OCI-LY3 (cell line): Measurements from ENCODE around the gene SLC26A6.

Experiments
- H2AFZ ChIP-seq: fragments of 200-600, 300-600 bp; shearing (Covaris generic); 2 replicates; pipeline ENCODE4 v1.6.0; 2014; ENCODE audit warnings: antibody characterized with exemption, low read depth, low read length
- H3K27ac ChIP-seq: fragments of 200-600, 300-600 bp; sonication (generic); 2 replicates; pipeline ENCODE4 v1.5.1; 2014; ENCODE audit warnings: mild to moderate bottlenecking, low read length, moderate library complexity, mixed read lengths
- H3K27me3 ChIP-seq: fragments of 200-600, 300-600 bp; sonication (generic); 2 replicates; pipeline ENCODE4 v1.6.1; 2014; ENCODE audit warnings: low read depth, low read length, mixed read lengths
- H3K36me3 ChIP-seq: fragments of 200-600, 300-600 bp; sonication (generic); replicated peaks from 2 replicates; pipeline ENCODE3; 2014; ENCODE audit warnings: low read depth, low read length, mixed read lengths
- H3K4me1 ChIP-seq: fragments of 300-600, 200-600 bp; sonication (generic); 2 replicates; pipeline ENCODE4 v1.6.1; 2014; ENCODE audit warnings: low read length, mixed read lengths
- H3K4me2 ChIP-seq: fragments of 200-600, 300-600 bp; sonication (generic); 2 replicates; pipeline ENCODE4 v1.6.1; 2014; ENCODE audit warnings: low read length, mixed read lengths
- H3K4me3 ChIP-seq: fragments of 300-600, 200-600 bp; sonication (generic); 2 replicates; pipeline ENCODE4 v1.5.1; 2014; ENCODE audit warnings: antibody characterized with exemption, mild to moderate bottlenecking, low read length, moderate library complexity
- H3K79me2 ChIP-seq: fragments of 300-600, 200-600 bp; shearing (Covaris generic); 2 replicates; pipeline ENCODE4 v1.6.1; 2014; ENCODE audit warnings: mild to moderate bottlenecking, low read length, mixed read lengths
- H3K9ac ChIP-seq: fragments of 300-600, 200-600 bp; shearing (Covaris generic); 2 replicates; pipeline ENCODE4 v1.6.0; 2014; ENCODE audit warnings: mild to moderate bottlenecking, low read length, moderate library complexity
- H3K9me3 ChIP-seq: fragments of 200-600, 300-600 bp; shearing (Covaris generic); 2 replicates; pipeline ENCODE4 v1.6.1; 2014; ENCODE audit warnings: low read length, mixed read lengths; ENCODE audit not compliant: insufficient read depth
- H4K20me1 ChIP-seq: fragments of 200-600, 300-600 bp; sonication (generic); 2 replicates; pipeline ENCODE4 v1.6.1; 2016; ENCODE audit warnings: low read length, mixed read lengths; ENCODE audit not compliant: insufficient read depth
- CTCF ChIP-seq: fragments of 200-600, 300-600 bp; sonication (generic); IDR thresholded peaks from 2 replicates; pipeline ENCODE4 v1.5.1; 2014; ENCODE audit warnings: antibody characterized with exemption, low read length, low read depth
- EZH2phosphoT487 ChIP-seq: fragments of 200-600 bp; shearing (Covaris generic); IDR thresholded peaks from 2 replicates; pipeline ENCODE4 v1.6.1; 2018; ENCODE audit warnings: antibody characterized with exemption, mixed run types, low read depth

Gene SLC26A6

GRCh38 chr3:48681974-48682610 is 46.8 kb upstream of the SLC26A6 start:
- H3K27me3 ChIP-seq = no peaks in the 10 kb centered on the region
- H3K4me3 ChIP-seq = no peak overlapping the region
- H2AFZ ChIP-seq = no peak overlapping the region
- TF ChIP-seq EZH2phosphoT487 (no peak), CTCF (no peak)
- peaks cover 23% of the 10 kb centered on the region for H3K79me2 ChIP-seq
- peaks cover 25% of the 10 kb centered on the region for H3K4me1 ChIP-seq
- no peak overlapping the region for H3K9ac ChIP-seq
- peaks cover 4% of the 10 kb centered on the region for H4K20me1 ChIP-seq
- H3K36me3 ChIP-seq = peaks cover 59% of the 10 kb centered on the region
- no peak overlapping the region for H3K27ac ChIP-seq
- H3K4me2 ChIP-seq = no peak overlapping the region
- no peaks in the 10 kb centered on the region for H3K9me3 ChIP-seq

- Histone ChIP-seq H3K27me3 (no peaks in the 10 kb centered on the region), H3K27ac (no peak overlapping the region), H3K79me2 (peaks cover 23% of the 10 kb centered on the region), H3K36me3 (peaks cover 58% of the 10 kb centered on the region), H3K4me2 (no peak overlapping the region), H3K9ac (no peak overlapping the region), H3K4me1 (peaks cover 24% of the 10 kb centered on the region), H4K20me1 (peaks cover 4% of the 10 kb centered on the region), H2AFZ (no peak overlapping the region), H3K4me3 (no peak overlapping the region), H3K9me3 (no peaks in the 10 kb centered on the region)
- no peak for TF ChIP-seq CTCF
- no peak for TF ChIP-seq EZH2phosphoT487
These were observed 46.2 kb upstream of the SLC26A6 start for GRCh38 chr3:48681541-48681880.

- Histone ChIP-seq H3K4me1 (peaks cover 19% of the 10 kb centered on the region), H3K4me2 (no peak overlapping the region), H3K4me3 (no peak overlapping the region), H3K79me2 (peaks cover 23% of the 10 kb centered on the region), H2AFZ (no peak overlapping the region), H3K9ac (no peak overlapping the region), H3K27ac (no peak overlapping the region), H3K36me3 (peaks cover 62% of the 10 kb centered on the region), H4K20me1 (peaks cover 4% of the 10 kb centered on the region), H3K9me3 (no peaks in the 10 kb centered on the region), H3K27me3 (no peaks in the 10 kb centered on the region)
- no peak for TF ChIP-seq EZH2phosphoT487
These were observed 45.7 kb upstream of the SLC26A6 start for GRCh38 chr3:48680811-48681540.

- Histone ChIP-seq H3K27ac (no peak overlapping the region), H3K27me3 (no peaks in the 10 kb centered on the region), H3K4me1 (peaks cover 17% of the 10 kb centered on the region), H3K4me3 (no peak overlapping the region), H3K36me3 (peaks cover 70% of the 10 kb centered on the region), H3K9me3 (no peaks in the 10 kb centered on the region), H4K20me1 (peaks cover 4% of the 10 kb centered on the region), H3K4me2 (no peak overlapping the region), H2AFZ (no peak overlapping the region), H3K79me2 (peaks cover 15% of the 10 kb centered on the region), H3K9ac (no peak overlapping the region)
- TF ChIP-seq CTCF = no peak
- no peak for TF ChIP-seq EZH2phosphoT487
These were observed 44.4 kb upstream of the SLC26A6 start for GRCh38 chr3:48679411-48680391.
